Measurements from ENCODE around the gene GNG4. TPM values are rescaled to one million over a fixed set of nuclear protein-coding genes. Genes with fewer than 3 reads are reported as not detected.
"Not testable (repeated sequence)": the region's sequence is repeated elsewhere in the genome, so short reads cannot be mapped to it uniquely, and the experiment has no call there.

The GNG4 gene
- polyA plus RNA-seq, 3 donors from 2014 or later: not detected

- H3K27me3 Mint-ChIP-seq (ENCODE audit: low read depth in 3 of 3): peaks cover 11 to 44% (median 29%) of the 10 kb centered on the region in 3 donors
- H3K9me3 Mint-ChIP-seq: no peaks in the 10 kb centered on the region
- peak overlapping the region in 4 of 6 donors; percentile 36 to 91 (median 86) for H3K27ac Mint-ChIP-seq
Measured at GRCh38 chr1:235644693-235645305, 4.8 kb downstream of the GNG4 start.

GRCh38 chr1:235643837-235644692 lies 5.5 kb downstream of the GNG4 start:
- Mint-ChIP-seq H3K27ac (peak overlapping the region in 5 of 6 donors; percentile 84 to 96 (median 91)), H3K4me3 (peak overlapping the region in 2 of 5 donors; percentile 41 to 48)

More at GRCh38 chr1:235644693-235645305, 4.8 kb downstream of the GNG4 start:
- H3K36me3 Mint-ChIP-seq: peaks cover 0 to 3% (median 3%) of the 10 kb centered on the region in 3 donors
- no peak for DNase-seq
- H3K4me1 Mint-ChIP-seq: peaks cover 30 to 36% of the 10 kb centered on the region in 2 donors
- no peak overlapping the region for H3K4me3 Mint-ChIP-seq

GRCh38 chr1:235642943-235643371 lies 6.6 kb downstream of the GNG4 start:
- Mint-ChIP-seq H3K27ac (peak overlapping the region; percentile 69 to 96 (median 90)), H3K4me3 (peak overlapping the region; percentile 79 to 96 (median 92)), H3K27me3 (ENCODE audit: low read depth in 3 of 3) (peaks cover 6 to 32% (median 25%) of the 10 kb centered on the region in 3 donors), H3K36me3 (peaks cover 0 to 3% (median 0%) of the 10 kb centered on the region in 3 donors), H3K9me3 (no peaks in the 10 kb centered on the region), H3K4me1 (peaks cover 21 to 26% of the 10 kb centered on the region in 2 donors)
- no peak for DNase-seq

More at GRCh38 chr1:235643837-235644692, 5.5 kb downstream of the GNG4 start:
- Mint-ChIP-seq H3K27me3 (ENCODE audit: low read depth in 3 of 3) (peaks cover 10 to 43% (median 28%) of the 10 kb centered on the region in 3 donors), H3K9me3 (no peaks in the 10 kb centered on the region), H3K4me1 (peaks cover 29 to 36% of the 10 kb centered on the region in 2 donors), H3K36me3 (peaks cover 0 to 3% (median 3%) of the 10 kb centered on the region in 3 donors)
- no peak for DNase-seq

GRCh38 chr1:235642011-235642942 lies 7.3 kb downstream of the GNG4 start:
- H3K27me3 Mint-ChIP-seq (ENCODE audit: low read depth in 3 of 3): peaks cover 6 to 25% (median 23%) of the 10 kb centered on the region in 3 donors
- H3K4me3 Mint-ChIP-seq: peak overlapping the region; percentile 79 to 96 (median 92)
- peak; percentile 81 to 85 (median 82) for DNase-seq
- H3K9me3 Mint-ChIP-seq: no peaks in the 10 kb centered on the region
- H3K36me3 Mint-ChIP-seq: peaks cover 0 to 3% (median 0%) of the 10 kb centered on the region in 3 donors
- peak overlapping the region; percentile 84 to 96 (median 90) for H3K27ac Mint-ChIP-seq
- peaks cover 21 to 26% of the 10 kb centered on the region in 2 donors for H3K4me1 Mint-ChIP-seq

- Mint-ChIP-seq H3K36me3 (peaks cover 0 to 3% (median 0%) of the 10 kb centered on the region in 3 donors), H3K4me1 (peaks cover 21 to 26% of the 10 kb centered on the region in 2 donors), H3K4me3 (peak overlapping the region in 4 of 5 donors; percentile 8 to 39 (median 28)), H3K27ac (peak overlapping the region in 1 of 6 donors; percentile 32), H3K9me3 (no peaks in the 10 kb centered on the region), H3K27me3 (ENCODE audit: low read depth in 3 of 3) (peaks cover 2 to 20% (median 14%) of the 10 kb centered on the region in 3 donors)
- no peak for DNase-seq
Measured at GRCh38 chr1:235640580-235640979, 9.0 kb downstream of the GNG4 start.

- H3K27ac Mint-ChIP-seq: peak overlapping the region in 3 of 6 donors; percentile 35 to 62 (median 36)
- no peaks in the 10 kb centered on the region for H3K9me3 Mint-ChIP-seq
- H3K27me3 Mint-ChIP-seq (ENCODE audit: low read depth in 3 of 3): peaks cover 2 to 20% (median 13%) of the 10 kb centered on the region in 3 donors
- H3K36me3 Mint-ChIP-seq: peaks cover 0 to 3% (median 0%) of the 10 kb centered on the region in 3 donors
- H3K4me1 Mint-ChIP-seq: peaks cover 21 to 26% of the 10 kb centered on the region in 2 donors
- H3K4me3 Mint-ChIP-seq: peak overlapping the region in 1 of 5 donors; percentile 38
- DNase-seq: no peak
Measured at GRCh38 chr1:235639226-235640205, 10.1 kb downstream of the GNG4 start.

GRCh38 chr1:235638612-235639011 lies 11.0 kb downstream of the GNG4 start:
- not testable (repeated sequence) for H3K9me3 Mint-ChIP-seq, H3K27ac Mint-ChIP-seq, H3K36me3 Mint-ChIP-seq, DNase-seq, H3K4me3 Mint-ChIP-seq
- peaks cover 2 to 18% (median 12%) of the 10 kb centered on the region in 3 donors for H3K27me3 Mint-ChIP-seq (ENCODE audit: low read depth in 3 of 3)
- H3K4me1 Mint-ChIP-seq: peaks cover 21 to 23% of the 10 kb centered on the region in 2 donors

- Mint-ChIP-seq H3K36me3 (peaks cover 0 to 3% (median 0%) of the 10 kb centered on the region in 3 donors), H3K27me3 (ENCODE audit: low read depth in 3 of 3) (peaks cover 2 to 15% (median 11%) of the 10 kb centered on the region in 3 donors), H3K4me1 (peaks cover 16 to 17% of the 10 kb centered on the region in 2 donors), H3K27ac (no peak overlapping the region), H3K9me3 (no peaks in the 10 kb centered on the region), H3K4me3 (no peak overlapping the region)
- no peak for DNase-seq
Measured at GRCh38 chr1:235637756-235638534, 11.6 kb downstream of the GNG4 start.

GRCh38 chr1:235635938-235636662 lies 13.5 kb downstream of the GNG4 start:
- Mint-ChIP-seq H3K4me3 (no peak overlapping the region), H3K36me3 (no peaks in the 10 kb centered on the region), H3K4me1 (peaks cover 0 to 3% of the 10 kb centered on the region in 2 donors), H3K27me3 (ENCODE audit: low read depth in 3 of 3) (peaks cover 0 to 4% (median 4%) of the 10 kb centered on the region in 3 donors), H3K9me3 (no peaks in the 10 kb centered on the region), H3K27ac (no peak overlapping the region)
- no peak for DNase-seq

- Mint-ChIP-seq H3K27me3 (ENCODE audit: low read depth in 3 of 3) (peaks cover 0 to 6% (median 3%) of the 10 kb centered on the region in 3 donors), H3K27ac (no peak overlapping the region), H3K36me3 (no peaks in the 10 kb centered on the region), H3K9me3 (no peaks in the 10 kb centered on the region), H3K4me3 (no peak overlapping the region), H3K4me1 (no peaks in the 10 kb centered on the region)
- DNase-seq: no peak
Measured at GRCh38 chr1:235632506-235633401, 16.8 kb downstream of the GNG4 start.

All from immature natural killer cell (primary cell).